GM18520 (cell line): ENCODE measurements around the gene MTSS2.
"Not testable (repeated sequence)": the region's sequence is repeated elsewhere in the genome, so short reads cannot be mapped to it uniquely, and the experiment has no call there.

Experiments used
- ATAC-seq: cut with Tn5 transposase; IDR thresholded peaks from one replicate; pipeline ENCODE4 v1.9.1; 2021; ENCODE audit not compliant: unreplicated experiment

The MTSS2 gene

DNA sequence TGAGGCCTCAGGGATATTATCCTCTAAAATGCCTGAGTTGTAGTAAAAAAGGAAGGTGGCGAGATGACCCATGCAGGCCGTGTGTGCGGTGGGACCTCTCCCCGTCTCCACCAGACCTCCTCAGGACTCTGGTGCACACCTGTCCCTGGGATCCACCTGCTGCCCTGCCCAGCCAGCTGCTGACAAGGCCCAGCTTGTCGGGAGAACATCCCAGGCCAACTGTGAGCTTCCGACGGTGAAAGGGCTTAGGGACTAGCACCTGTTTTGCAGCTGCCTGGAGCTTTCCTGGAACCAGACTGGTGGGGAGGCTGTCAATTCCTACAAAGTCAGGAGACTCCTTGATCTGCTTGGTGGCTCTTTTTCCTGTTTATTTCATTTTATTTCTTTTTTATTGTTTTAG is 27.9 kb downstream of the MTSS2 start:
- no peak for ATAC-seq

DNA sequence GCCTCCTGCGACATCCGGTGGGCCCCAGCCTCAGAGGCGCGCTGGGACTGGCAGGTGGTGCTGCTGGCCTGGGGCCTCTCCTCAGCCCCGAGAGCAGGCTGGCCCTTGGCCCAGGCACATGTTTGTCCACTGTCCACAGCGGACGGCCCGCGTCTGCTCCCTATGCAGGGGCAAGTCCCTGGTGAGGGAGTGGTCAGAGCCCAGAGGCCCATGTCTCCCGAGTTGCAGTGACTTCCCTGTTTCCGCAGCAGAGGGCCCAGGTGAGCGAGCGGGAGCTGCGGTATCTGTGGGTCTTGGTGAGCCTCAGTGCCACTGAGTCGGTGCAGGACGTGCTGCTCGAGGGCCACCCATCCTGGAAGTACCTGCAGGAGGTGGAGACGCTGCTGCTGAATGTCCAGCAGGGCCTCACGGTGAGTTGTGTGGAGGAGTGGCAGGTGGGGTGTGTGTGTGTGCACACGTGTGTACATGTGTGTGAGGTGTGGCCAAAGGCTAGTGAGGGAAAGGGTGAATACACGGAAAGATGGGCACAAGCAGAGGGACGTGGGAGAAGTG is 29.1 kb downstream of the MTSS2 start:
- no peak for ATAC-seq

DNA sequence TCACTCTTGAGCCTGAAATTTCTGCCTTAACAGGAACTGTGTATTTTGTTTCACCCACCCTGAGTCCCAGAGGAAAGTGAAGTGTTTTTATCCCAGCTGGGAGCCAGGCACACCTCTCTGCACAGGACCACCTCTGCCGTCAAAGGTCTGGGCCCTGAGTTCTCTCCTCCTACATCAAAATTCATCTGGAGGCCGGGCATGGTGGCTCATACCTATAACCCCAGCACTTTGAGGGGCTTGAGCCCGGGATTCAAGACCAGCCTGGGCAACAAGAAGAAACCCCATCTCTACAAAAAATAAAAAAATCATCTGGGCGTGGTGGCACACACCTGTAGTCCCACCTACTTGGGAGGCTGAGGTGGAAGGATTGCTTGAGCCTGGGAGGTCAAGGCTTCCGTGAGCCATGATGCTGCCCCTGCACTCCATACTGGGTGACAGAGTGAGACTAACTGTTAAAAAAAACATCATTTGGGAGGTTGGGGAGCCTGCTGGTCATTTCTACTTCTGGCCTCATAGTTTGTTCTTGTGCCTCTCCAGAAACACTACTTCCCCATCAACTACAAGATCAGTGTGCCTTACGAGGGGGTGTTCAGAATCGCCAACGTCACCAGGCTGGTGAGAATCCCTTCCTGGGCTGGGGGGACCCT is 29.7 kb downstream of the MTSS2 start:
- no peak for ATAC-seq

DNA sequence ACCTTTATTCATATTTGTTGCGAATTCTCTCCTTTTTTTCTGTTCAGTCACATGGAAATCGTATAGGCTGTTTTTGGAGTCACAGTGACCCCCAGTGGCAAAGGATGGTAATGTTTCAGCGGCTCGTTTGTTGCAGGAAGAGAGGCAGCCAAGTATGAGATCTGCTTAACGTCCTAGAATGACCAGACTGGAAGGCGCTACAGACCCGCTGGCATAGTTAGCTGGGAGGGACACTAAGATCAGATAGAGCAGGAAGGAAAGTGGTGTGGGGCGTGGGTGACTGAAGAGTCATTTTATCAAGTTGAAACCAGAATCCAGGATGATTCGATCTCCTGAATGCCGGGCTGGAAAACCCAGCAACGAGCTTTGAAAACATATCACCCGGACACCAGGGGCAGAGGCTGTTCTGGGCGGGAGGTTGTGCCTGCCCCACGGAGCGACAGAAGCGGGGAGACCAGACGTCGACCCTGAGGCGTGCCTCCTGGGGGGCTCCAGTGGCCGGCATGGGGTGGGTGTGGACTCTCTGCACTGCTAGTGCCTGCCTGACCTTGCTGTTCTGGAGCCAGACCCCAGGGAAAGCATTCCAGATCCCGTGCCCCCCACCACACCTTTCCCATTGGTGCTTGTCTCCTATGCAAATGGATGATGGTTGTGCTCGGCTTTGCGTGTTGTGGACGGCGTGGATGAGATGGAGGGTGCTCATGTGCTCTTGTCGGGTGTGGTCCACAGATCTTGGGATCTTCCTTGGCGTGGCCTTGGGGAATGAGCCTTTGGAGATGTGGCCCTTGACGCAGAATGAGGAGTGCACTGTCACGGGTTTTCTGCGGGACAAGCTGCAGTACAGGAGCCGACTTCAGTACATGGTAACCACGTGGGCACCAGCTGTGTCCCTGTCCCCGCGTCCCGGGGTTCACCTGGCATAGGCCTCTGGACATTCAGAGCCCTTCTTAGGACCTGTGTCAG is 31.8 kb downstream of the MTSS2 start:
- no peak for ATAC-seq

DNA sequence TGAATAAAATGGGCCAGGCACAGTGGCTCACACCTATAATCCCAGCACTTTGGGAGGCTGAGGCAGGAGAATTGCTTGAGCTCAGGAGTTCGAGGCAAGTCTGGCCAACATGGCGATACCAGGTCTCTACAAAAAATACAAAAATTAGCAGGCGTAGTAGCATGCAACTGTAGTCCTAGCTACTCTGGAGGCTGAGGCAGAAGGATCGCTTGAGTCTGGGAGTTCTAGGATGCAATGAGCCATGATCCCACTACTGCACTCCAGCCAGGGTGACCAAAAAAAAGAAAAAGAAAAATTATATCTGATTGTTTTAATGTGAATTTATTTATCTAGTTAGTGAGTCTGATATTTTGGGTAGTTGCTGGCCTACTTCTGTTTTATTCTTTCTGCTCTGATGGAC is 32.4 kb downstream of the MTSS2 start:
- ATAC-seq = no peak

DNA sequence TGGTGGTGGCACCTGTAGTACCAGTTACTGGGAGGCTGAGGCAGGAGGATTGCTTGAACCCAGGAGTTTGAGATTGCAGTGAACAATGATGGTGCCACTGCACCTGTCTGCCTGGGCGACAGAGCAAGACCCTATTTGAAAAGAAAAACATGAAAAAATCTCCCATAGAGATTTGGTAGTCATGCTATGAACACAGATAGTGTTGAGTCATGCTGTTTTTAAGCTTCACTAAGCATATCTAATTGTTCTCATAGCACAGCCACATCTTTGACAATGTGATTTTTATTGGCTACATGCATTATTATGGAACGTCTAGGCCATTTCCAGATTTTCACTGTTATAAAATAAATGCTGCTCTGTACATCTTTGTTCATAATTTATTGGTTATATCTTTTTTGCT is 33.5 kb downstream of the MTSS2 start:
- no peak for ATAC-seq

DNA sequence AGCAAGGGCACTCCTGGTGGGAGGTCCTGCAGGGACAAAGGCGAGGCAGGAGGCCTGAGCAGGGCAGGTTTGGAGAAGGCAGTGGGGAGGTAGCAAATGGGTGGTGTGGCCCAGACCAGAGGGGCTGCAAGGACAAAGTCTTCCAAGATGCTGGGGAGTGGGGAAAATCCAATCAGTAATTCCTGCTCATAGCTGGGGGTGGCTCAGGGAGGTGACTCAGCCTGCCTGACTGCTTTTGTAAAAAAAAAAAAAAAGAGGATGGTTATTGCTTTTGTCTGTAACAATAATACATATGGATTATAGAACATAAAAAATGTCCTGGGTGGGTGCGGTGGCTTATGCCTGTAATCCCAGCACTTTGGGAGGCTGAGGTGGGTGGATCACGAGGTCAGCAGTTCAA is 34.3 kb downstream of the MTSS2 start:
- no peak for ATAC-seq

DNA sequence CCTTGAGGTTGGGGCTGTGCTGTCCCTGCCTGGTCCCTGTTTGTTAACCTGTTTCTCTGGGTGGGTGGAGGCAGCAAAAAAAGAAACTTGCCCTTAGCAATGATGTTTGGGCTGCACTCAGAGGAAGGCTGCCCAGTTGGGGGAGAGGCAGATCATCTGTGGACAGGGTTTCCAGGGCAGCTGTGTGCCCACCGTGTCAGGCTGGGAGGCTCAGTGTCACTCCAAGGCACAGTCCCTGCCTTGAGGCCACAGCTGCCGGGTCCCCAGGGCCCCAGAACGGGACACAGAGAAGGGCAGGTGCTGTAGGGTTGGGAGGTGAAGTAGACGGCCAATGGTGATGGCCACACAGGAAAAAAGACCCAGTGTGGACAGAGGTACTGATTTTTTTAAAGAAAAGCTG is 35.6 kb downstream of the MTSS2 start:
- ATAC-seq = no peak

DNA sequence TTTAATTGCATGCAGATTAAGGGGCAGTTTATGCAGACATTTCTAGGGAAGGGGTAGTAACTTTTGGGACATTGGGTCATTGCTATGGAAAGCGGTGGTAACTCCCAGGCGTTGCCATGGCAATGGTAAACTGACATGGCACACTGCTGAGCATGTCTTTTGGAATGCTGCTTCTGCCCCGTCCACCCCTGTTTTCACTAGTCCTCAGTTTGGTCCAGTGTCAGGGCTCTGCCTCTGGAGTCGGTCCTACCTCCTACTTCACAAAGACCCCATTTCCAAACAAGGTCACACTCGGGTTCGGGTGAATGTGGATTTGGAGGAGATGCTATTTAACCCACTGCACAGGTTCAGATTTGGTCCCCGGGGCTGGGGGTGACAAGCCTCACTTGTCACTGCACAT is 36.6 kb downstream of the MTSS2 start:
- ATAC-seq = no peak

DNA sequence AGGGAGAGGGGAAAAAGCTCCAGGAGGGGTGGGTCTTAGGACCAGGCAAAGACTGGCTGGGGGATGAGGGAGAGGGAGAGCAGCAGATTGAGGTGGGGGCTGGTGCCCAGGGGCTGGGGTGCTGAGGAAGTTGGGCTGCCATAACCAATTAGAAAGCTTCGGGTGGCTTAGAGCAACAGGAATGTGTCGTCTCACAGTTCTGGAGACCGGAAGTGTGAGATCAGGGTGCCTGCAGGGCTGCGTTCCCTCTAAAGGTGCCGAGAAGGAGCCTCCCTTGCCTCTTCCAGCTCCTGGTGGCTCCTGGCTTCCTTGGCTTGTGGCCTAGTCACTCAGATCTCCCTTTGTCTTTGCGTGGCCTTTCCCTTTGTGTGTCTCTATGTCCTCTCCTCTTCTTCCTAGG is 37.2 kb downstream of the MTSS2 start:
- ATAC-seq = no peak

DNA sequence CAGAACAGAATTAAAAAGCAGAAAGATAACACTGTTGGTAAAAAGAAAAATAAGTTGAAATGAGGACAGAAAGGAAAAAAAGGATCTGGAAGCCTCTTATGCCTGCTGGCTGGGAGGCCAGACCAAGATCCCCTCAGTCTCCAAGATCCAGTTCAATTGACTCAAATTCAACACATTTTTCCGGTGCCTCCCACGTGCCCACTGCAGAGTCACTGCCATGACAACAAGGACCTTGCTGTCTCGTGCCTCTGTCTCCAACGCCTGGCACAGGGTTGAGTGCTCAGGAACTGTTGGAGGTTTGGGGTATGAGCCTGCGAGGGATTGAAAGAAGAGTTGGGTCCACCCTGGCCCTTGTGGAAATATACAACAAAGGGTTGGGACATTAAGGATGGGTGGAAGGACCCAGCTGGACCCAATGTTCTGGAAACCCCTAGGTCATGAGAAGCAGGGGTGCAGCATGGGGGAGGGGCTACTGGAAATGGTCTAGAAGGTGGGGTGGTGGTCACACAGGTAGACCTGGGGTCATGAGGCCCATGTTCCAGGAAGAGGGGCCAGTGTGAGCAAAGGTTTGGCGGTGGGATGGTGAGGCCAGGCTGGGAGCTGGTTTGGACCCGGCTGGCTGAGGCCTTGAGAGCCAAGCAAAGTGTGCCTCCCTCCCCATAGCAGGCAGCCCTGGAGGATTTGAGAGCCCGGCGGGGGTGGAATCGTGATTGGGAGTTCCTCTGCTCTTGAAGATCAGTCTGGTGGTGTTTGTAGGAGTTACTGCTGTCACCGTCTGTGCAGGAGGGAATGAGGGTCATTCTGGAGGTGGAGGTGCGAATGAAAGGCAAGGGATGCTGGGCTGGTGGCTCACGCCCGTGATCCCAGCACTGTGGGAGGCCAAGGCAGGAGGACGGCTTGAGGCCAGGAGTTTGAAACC is 38.2 kb downstream of the MTSS2 start:
- no peak for ATAC-seq

DNA sequence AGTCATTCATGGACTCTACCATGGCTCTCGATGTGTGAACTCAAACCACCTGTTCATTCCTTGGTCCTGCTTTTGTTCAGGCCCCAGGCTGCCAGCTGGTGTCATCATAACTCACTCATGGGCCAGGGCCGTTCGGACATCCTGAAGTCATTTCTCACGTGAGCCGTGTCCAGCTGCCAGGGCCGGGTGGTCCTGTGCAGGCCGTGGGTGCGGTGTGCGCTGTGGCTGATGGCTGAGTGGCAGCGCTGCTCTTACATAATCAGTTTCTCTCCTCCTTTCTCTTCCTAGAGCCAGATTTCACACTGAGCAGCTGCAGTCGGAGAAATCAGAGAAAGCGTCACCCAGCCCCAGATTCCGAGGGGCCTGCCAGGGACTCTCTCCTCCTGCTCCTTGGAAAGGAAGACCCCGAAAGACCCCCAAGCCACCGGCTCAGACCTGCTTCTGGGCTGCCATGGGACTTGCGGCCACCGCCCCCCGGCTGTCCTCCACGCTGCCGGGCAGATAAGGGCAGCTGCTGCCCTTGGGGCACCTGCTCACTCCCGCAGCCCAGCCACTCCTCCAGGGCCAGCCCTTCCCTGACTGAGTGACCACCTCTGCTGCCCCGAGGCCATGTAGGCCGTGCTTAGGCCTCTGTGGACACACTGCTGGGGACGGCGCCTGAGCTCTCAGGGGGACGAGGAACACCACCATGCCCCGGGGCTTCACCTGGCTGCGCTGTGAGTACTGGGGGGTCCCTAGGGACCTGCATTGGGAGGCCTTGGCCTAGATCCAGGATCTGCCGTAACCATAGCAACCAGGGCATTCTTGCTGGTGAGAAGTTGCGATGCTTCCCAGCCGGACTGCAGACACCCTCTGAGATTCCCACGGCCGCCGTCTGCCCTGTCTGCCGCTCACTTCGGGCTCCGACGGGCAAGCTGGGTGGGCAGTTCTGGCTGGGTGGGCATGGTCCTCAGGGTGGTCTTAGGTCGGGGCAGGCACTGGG is 39.3 kb downstream of the MTSS2 start, which contains the start of gene IL34:
IL34 (plus strand) TSS at position 300 of the 982 bp plus-strand sequence; CDS start at position 689, 389 bp downstream.
- no peak for ATAC-seq

DNA sequence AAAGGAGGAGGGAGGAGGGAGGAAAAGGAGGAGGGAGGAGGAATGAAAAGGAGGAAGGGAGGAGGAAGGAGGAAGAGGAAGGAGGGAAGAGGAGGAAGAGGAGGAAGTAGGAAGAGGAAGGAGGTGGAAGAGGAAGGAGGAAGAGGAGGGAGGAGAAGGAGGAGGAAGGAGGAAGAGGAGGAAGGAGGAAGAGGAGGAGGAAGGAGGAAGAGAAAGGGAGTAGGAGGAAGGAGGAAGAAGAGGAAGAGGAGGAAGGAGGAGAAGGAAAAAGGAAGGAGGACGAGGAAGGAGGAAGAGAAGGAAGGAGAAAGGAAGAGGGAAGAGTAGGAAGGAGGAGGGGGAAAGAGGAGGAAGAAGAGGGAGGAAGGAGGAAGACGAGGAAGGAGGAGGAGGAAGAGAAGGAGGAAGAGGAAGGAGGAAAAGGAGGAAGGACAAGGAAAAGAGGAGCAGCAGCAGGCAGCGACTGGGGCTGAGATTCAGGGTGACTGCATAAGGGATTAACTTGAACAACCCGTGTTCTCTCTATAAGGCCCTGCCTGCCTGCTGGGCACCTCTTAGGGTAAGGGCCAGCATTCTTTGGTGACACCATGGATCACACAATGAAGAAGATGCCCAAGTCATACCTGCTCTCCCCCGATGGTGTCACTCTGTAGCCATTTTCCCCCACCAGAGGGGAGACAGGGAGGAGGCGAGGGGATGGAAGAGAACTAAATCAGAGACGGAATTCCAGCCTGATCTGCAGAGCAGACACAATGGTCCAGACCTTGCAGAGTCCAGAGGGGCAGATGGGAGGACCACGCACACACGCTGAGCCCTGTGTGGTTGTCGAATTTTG is 40.9 kb downstream of the MTSS2 start:
- ATAC-seq = no peak

DNA sequence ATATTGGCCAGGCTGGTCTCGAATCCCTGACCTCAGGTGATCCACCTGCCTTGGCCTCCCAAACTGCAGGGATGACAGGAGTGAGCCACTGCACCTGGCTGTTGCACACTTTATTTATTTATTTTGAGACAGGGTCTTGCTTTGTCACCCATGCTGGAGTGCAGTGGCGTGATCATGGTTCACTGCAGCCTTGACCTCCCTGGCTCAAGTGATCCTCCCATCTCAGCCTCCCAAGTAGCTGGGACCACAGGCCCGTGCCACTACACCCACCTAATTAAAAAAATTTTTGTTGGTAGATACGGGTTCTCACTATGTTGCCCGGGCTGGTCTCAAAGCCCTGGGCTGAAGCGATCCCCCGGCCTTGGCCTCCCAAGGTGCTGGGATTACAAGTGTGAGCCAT is 42.6 kb downstream of the MTSS2 start:
- ATAC-seq = not testable (repeated sequence)

DNA sequence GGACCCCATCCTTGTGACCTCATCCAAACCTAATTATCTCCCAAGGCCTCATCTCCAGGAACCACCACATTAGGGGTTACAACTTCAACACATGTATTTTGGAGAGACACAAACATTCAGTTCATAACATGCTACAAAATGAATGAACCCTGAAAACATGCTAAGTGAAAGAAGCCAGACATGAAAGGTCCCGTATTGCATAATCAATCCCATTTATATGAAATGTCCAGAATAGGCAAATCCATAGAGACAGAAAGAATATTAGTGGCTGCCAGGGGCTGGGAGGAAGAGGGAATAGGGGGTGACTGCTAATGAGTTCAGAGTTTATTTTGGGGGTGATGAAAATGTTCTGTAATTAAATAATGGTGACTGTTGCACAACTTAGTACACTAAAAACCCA is 43.2 kb downstream of the MTSS2 start:
- ATAC-seq = no peak

DNA sequence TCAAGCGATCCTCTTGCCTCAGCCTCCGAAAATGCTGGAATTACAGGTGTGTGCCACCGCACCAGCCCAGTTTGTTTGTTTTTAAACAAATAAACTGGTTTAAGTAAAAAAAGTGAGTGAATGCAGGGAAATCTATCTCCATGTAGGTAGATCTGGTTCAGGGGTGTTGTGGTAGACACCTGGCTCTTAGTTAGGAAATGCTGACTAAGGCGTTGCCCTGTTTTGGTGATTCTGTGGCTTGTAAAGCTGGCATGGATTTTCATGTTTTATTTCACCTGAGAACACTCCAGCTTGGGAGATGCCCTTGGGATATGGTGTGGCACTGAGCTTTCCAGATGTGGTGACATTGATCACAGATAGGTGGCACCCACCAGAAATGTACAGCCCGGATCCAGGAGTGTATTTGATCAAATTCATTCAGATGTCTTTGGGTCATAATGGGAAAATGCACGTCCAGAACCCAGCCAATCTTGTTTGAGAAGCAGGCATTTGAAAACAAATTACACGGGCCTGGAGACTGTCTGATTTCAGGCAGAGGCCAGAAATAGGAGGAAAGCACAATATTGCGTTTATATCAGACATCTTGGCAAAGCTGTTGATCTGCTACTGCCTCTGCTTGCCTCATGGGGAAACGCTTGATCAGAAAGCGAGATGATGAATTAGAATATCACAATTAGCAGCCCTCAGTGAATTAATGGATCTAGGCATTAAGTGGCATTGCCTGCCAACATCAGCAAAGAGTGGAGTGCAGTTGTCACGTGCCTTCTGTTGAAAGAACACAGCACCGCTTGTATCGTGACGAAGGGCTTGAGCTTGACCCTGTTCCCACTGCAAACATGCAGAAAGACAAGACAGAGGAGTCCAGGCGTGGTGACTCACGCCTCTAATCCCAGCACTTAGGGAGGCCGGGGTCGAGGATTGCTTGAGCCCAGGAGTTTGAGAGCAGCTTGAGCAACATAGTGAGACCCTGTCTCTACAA is 46.8 kb downstream of the MTSS2 start:
- no peak for ATAC-seq
